ENCODE data around the gene ZNF326.

ZNF326 gene

GRCh38 chr1:89998306-89998705 is 3.4 kb downstream of the ZNF326 start:
- TF ChIP-seq CTCF (IDR thresholded peaks at IDR 0.05; ENCODE audit: control insufficient read depth, extremely low read depth, insufficient read depth) = no peak
- H3K4me3 ChIP-seq (ENCODE audit: low read depth, low read length) = no peak overlapping the region
- DNase-seq (ENCODE audit: low read depth) = no peak

- TF ChIP-seq CTCF (IDR thresholded peaks at IDR 0.05; ENCODE audit: control insufficient read depth, extremely low read depth, insufficient read depth) = no peak
- no peak overlapping the region for H3K4me3 ChIP-seq (ENCODE audit: low read depth, low read length)
- DNase-seq (ENCODE audit: low read depth) = no peak
Observed at GRCh38 chr1:89999208-89999607, 4.3 kb downstream of the ZNF326 start.

GRCh38 chr1:89999628-90000027 is 4.7 kb downstream of the ZNF326 start:
- no peak for TF ChIP-seq CTCF (IDR thresholded peaks at IDR 0.05; ENCODE audit: control insufficient read depth, extremely low read depth, insufficient read depth)
- no peak overlapping the region for H3K4me3 ChIP-seq (ENCODE audit: low read depth, low read length)
- no peak for DNase-seq (ENCODE audit: low read depth)

GRCh38 chr1:90000934-90001676 is 6.2 kb downstream of the ZNF326 start:
- TF ChIP-seq CTCF (IDR thresholded peaks at IDR 0.05; ENCODE audit: control insufficient read depth, extremely low read depth, insufficient read depth) = no peak
- no peak overlapping the region for H3K4me3 ChIP-seq (ENCODE audit: low read depth, low read length)
- no peak for DNase-seq (ENCODE audit: low read depth)

GRCh38 chr1:90007979-90008404 is 13.1 kb downstream of the ZNF326 start:
- no peak for TF ChIP-seq CTCF (IDR thresholded peaks at IDR 0.05; ENCODE audit: control insufficient read depth, extremely low read depth, insufficient read depth)
- DNase-seq (ENCODE audit: low read depth) = no peak
- H3K4me3 ChIP-seq (ENCODE audit: low read depth, low read length) = no peak overlapping the region

GRCh38 chr1:90012300-90012699 is 17.4 kb downstream of the ZNF326 start:
- no peak for DNase-seq (ENCODE audit: low read depth)
- no peak for TF ChIP-seq CTCF (IDR thresholded peaks at IDR 0.05; ENCODE audit: control insufficient read depth, extremely low read depth, insufficient read depth)
- H3K4me3 ChIP-seq (ENCODE audit: low read depth, low read length) = no peak overlapping the region

- DNase-seq (ENCODE audit: low read depth) = no peak
- no peak for TF ChIP-seq CTCF (IDR thresholded peaks at IDR 0.05; ENCODE audit: control insufficient read depth, extremely low read depth, insufficient read depth)
- no peak overlapping the region for H3K4me3 ChIP-seq (ENCODE audit: low read depth, low read length)
Observed at GRCh38 chr1:90023691-90024090, 28.8 kb downstream of the ZNF326 start.

All from LNCaP clone FGC (cell line).